Renal cortex interstitium (tissue), 11 donors: ENCODE results near the gene HOTAIR. TPM values are rescaled to one million over a fixed set of nuclear protein-coding genes. Genes with fewer than 3 reads are reported as not detected.

ENCODE experiments used
- DNase-seq, 11 donors: peaks; one replicate each; pipeline ENCODE4 v3.0.0-alpha.2; 2013; ENCODE audit warnings: low read depth in 9 of 11, low spot score in 4 of 11; ENCODE audit errors: extremely low read depth in 1 of 11
- polyA plus RNA-seq, 3 donors: library from polyadenylated mRNA; unstranded; fragments of 120-200 nt; gene quantifications; one replicate each; pipeline ENCODE4 v1.2.1, GENCODE V29; 2013; ENCODE audit not compliant: insufficient read length in 3 of 3

The HOTAIR gene
- polyA plus RNA-seq, 3 donors = 1.6 to 4.3 (median 3.0) TPM

DNA sequence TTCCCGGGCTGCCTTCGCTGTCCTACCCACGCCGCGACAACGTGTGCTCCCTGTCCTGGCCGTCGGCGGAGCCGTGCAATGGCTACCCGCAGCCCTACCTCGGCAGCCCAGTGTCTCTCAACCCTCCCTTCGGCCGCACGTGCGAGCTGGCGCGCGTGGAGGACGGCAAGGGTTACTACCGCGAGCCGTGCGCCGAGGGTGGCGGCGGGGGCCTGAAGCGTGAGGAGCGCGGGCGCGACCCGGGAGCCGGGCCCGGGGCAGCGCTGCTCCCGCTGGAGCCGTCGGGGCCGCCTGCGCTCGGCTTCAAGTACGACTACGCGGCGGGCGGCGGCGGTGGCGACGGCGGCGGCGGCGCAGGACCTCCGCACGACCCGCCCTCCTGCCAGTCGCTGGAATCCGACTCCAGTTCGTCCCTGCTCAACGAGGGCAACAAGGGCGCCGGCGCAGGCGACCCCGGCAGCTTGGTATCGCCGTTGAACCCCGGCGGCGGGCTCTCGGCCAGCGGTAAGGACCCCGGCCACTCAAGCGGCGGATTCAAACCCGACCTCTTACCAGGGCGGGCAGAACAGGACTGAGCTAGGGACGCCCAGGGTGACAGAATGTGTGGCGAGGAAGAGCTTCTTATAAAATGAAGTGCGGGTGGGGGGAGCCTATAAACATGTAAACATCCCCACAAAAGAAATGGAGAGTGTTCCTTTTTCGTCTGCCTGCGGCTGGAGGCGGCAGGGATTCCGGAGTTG lies 19.5 kb downstream of the HOTAIR start:
- DNase-seq = no peak

DNA sequence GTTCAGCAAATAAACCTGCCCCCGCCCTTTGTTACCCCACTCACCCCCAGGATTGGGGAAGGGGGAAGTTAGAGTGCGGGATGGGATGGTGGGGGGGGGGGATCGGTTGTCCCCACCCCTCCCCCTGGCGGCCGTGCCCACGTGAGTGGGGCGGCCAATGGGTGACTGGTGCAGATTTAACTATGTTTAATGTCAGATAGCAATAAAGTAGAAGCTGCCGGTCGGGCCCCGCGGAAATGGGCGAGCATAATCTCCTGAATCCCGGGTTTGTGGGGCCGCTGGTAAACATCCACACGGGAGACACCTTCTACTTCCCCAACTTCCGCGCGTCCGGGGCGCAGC lies 20.1 kb downstream of the HOTAIR start, which contains the start of gene HOXC12:
Gene HOXC12 (plus strand): TSS at position 210 of the 342 bp plus-strand sequence. CDS start 27 bp downstream, at position 237.
- no peak for DNase-seq

DNA sequence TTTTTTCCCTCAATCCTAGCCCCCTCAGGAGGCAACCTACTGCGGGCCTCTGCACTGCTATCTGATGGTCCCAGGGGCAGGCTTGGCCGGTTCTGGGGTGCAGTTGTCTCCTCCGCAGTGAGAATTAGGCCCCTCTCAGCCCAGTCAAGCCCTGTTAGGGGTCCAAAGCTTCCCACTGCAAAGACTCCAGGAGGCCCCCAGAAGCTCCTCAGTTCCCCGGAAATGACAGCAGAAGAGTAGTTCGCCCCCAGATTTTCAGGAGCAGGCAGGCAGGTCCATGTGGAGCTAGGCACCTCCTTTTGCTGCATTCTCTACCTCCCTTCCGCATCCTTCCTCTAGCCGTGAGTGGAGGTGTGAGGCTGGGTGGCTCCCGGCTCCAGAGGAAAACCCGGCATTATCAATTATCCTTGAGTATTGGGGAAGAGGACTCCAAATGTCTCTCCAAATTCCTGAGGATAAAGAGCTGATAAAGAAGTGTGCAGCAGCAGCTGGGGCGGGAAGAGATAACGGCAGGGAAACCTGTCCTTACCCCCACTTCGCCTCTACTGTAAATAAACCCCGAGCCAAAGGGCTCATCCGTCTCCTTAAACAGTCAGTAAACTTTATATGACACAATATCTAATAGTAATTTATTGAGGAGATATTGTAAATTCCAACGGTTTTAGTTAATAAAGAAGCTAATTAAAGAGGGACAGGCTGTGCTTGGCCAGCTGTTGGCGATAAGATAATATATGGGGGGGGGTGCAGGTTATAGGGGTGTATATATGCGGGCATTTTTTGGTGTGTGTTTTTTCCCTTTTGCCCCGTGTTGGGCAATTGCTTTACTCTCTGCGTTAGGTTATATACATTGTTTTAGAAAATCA lies 20.7 kb downstream of the HOTAIR start:
- no peak for DNase-seq

DNA sequence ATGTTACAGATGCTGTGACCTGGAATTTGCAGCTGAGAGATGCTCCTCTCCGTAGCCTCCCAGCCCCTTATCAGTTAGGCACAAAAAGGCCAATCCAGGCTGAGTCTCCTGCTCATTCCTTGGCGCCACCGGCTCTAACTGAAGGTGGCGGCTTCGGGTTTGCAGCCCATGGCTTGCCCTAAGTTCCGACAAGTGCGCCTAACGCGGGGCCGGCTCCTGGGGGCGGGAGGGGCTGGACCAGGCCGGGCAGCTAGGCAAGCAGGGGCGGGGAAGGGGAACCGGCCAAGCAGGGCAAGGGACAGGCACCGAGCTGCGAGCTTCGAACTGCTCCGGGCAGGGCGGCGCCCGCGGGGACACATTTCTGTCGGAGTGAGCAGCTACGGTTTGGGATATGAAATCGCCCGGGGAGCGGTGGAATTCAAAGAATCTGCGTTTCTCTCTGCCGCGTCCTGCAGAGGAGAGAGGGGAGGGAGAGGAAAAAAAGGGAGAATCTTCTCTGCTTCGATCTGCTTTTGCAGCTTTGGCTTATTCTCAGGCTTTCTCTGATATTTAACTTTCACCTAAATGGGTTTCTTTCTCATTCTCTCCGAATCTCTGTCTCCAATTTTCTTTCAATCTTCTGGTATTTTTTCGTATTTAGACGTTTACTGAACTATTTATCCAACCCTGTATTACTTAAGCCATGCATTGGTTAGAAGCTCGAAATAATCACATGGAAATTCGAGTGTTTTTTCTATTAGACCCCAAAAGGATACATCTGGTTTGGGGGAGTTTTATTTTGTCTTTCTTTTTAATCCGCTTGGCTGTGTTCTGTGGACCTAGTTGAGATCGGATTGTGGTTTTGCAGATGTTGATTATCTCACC lies 21.7 kb downstream of the HOTAIR start:
- no peak for DNase-seq

DNA sequence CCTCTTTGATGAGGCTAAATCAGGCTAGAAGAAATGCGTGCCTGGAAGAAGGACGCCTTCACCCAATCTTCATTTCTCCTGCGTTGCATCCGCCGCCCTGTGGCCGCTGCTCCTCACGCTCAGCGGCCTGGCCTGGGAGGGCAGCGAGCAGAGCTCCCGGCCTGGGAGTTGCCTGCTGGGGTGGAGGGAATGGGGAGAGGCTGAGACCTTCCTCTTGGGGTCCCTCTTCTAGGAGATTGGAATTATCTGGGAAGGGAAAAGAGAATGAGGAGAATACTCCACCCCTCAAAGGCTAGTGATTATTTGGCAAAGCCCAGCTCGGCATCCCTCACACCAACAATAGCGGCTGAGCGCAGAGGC lies 22.4 kb downstream of the HOTAIR start:
- DNase-seq = no peak

DNA sequence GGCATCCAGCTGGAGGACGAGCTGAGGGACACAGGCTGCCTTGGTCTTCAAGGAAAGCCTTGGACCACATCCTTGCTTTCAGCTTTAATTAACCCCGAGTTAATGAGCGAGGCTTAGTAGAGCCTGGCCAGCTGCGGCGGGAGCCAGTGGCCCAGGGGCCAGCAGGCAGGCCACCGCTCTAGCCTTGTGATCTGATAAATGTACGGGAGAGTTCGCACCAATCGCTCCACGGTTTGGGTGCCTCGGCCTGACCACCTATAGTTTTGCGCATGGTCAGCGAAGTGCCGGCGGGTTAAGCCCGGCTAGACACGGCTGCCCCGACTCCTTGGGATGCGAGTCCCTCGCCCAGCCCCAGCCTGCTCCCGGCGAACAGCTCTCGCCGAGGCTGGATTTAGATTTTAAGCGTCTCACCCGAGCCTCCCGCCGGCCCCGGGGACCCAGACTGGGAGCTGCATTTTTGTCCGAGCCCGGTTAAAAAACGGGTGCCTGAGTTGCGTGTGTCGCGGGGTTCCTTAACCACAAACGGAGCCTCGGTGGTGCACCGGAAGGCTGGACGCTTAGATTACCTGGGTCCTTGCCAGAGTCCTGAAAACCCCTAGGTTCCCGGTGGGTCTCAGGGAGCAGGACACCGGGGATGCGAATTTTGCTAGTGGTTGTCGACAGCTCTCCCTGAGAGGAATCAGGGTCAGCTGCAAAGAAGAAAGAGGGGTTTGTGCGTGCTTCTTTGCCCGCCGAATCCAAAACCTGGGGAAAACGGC lies 23.0 kb downstream of the HOTAIR start:
- DNase-seq = no peak

DNA sequence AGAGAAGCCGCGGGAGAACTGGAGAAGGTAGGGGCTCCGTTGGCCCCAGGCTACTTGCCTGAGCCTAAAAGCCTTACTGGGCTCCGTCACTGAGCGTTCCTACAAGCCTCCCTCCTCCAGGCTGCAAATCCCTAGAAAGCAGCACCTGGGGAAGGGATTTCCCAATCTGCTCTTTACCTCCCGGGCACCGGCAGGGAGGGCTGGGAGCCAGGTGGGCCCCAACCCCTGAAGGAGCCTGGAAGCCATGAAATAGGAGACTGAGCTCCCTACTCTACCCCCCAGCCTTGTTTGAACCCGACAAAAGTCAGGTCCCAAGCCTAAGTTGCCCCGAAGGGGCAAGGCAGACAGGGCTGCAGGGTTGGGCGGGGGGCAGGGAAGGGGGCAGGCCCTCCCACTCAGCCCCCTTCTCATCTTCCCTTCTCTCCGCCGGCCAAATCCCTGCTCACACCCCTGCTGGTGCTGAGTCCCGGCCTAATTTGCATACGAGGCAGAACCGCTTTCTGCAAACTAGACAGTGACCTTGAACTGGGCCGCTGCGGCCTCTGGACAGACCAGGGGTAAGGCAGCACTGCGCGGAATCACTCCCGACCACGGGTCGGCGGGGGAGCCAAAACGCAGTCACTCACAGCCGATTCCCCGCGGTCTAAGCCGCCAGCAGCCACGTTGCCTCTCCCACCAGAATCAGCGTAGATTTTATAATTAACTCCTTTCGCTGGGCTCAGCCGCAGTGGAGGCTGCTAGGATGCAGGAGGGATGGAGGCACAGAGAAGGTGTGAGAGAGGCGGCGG lies 23.8 kb downstream of the HOTAIR start:
- DNase-seq = no peak

DNA sequence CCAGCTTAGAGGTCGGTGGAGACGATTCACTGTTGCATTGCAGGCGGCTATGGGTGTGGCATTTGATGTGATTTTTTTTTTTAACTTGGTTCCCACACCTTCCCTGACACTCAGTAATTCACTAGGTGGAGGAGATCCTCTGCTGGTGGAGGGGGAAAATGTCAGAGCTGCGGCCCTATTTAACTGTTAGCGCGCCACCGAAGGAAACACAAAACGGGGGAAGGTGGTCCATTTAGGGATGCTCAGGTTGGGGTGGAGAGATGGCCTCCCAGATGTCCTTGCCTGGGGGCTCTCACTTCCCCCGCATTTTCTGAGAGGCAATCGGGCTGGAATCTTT lies 24.3 kb downstream of the HOTAIR start:
- no peak for DNase-seq

DNA sequence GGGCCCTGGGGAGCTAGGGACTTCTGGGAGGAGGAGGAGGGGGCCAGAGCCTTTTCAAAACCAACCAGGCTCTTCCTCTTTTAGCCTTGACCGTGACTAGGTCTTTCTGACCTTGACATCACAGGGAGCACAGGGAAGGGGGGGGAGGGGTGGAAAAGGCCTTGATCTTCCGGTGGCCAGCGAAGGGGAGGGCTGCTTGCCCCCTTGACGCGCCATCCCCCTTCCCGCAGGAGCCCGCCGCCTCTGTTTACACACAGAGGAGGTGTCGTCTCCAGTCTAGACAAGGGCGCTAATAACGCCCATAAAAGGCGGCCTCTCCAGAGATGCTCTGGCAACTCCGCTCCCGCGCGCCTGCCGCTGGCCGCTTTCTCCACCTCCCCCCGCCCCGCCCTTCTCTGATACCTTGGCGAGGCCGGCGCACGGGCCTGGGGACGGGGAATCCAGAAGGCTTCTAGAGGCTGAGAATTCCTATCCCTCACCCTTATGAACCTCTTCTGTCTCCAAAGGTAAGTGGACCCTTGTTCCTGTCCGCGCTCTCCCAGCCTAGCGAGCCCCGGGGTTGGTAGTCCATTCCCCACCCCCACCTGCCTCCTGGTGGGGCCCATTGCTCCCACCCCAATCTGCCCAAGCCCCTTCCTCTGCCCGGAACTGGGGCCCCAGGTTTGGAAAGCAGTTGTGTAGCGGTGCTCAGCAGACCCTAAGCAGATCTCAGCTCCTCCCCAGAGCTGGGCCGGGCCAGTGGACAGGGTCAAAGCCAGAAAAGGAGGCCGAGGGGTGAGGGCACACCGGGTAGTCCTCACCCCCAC lies 24.9 kb downstream of the HOTAIR start:
- DNase-seq = no peak

DNA sequence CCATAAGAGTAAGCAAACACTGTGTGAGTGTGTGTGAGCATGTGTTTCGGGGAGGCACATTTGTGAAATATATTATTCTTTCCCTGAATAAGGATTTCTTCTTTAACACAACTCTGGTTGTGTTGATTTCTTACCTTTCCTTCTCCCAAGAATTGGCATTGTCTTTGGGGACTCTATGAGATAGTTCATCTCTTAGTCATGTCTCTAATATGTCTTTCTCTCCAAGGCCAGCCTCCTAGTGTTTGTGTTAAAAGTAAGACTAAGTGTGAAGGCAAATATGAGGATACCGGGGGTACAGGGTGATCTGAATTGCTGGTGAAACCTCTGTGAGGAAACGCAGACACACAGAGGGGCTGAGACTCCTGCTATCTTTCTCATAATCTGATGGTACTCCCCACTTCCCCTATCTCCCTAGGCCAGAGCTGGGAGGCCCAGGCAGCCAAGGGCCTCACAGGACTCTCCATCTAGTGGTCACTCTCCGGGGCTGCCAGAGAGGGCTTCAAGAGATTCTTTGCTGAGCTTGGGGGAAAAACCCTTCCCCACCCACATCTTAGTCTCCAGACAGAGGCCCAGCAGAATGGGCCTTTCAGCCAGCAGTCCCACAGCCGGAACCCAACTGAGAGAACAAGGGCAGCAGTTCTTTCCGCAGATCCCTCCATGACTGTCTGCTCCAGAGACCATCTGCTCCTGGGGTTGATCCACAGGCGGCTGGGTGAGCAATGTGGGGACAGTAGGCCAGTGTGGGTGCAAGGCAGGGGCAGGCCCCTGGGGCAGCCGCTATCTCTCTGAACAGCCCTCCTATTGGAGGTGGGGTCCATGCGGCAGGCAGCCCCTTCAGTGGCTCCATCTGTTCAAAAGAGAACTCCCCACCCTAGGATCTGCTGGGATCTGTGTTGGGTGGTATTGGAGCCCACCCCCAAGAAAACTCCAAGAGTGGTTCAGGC lies 25.8 kb downstream of the HOTAIR start:
- DNase-seq = no peak

DNA sequence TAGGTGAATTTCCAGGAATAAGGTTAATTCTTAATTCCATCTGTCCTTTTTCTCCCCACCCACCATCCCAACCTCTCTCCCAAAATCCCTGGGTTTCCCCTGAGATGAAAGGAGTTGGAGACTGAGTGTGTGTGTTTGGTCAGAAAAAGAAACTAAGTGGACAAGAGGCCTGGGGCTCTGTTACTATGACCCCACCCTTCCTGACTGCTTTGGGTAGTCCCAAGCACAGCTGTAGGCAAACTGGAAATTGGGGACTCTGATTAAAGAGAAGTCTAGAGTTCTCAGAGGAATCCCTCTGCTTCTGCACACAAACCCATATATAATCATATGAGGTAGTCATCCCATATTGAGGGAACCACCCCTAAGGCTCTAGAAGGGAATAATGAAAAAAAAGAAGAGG lies 27.0 kb downstream of the HOTAIR start:
- no peak for DNase-seq

DNA sequence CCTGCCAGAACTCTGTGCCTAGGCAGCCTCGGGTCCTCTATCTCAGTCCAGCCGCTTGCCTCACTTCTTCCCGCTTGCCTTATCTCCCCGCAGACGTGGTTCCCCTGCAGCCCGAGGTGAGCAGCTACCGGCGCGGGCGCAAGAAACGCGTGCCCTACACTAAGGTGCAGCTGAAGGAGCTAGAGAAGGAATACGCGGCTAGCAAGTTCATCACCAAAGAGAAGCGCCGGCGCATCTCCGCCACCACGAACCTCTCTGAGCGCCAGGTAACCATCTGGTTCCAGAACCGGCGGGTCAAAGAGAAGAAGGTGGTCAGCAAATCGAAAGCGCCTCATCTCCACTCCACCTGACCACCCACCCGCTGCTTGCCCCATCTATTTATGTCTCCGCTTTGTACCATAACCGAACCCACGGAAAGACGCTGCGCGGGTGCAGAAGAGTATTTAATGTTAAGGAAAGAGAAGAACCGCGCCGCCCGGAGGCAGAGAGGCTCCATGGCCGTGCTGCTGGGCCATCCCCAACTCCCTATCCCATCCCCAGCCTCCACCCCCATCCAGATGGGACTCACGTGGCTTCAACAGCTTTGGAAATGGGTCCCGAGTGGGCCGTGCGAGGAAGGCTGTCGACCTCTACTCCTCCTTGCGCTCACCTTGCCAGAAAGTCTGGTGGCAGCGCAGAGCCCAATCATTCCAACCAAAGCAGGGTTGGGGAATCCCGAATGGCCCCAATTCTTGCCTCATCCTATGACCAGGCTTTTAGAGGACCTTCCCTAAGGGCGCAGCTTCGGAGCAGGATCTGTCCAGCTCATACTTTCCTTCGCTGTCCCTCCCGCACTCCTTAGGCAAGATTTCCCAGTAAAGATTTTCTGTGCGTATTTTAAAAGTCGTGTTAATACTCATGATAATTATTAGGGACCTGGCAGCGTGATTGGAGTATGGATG lies 29.6 kb downstream of the HOTAIR start:
- DNase-seq = no peak

DNA sequence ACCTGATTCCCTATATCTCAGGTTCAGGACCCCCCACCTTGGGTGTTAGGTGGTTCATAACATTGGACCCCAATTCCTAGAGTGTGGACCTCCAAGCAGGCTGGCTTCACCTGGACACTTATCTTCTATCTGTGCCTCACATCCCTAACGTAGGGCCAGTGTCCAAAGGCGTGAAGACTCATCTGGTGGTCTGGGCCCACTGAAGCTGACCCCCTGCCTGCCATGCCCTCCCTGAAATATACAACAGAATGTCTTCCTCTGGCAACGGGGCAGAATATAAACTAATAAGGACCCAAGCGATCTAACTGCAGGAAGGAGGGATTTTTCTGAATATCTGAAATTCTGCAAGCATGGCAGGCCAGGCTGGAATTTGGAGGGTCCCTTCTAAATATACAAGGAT lies 30.5 kb downstream of the HOTAIR start:
- no peak for DNase-seq

DNA sequence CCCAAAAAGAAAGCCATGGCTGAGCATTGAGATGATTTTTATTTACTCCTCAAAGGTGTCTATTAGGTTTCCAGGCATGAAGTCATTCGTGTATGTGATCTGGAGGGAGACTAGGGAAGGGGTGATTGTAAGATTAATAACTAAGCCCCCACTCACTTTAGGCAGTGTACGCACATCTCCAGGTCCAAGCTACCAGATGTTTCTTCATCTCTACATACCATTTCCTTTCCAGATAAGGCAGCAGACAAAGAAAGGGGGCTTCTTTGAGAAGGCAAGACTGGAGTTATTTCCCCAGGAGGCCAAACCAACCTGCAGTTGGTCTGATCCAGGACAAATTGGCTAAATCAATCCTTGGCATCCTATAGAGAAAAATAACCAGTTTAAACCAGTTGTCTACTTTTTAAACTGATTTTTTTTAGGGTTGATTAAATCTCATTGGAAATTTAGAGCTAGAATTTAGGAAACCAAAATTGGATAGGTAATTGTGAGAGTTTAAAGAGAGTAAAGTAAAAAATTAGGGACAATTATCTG lies 32.2 kb downstream of the HOTAIR start:
- no peak for DNase-seq

DNA sequence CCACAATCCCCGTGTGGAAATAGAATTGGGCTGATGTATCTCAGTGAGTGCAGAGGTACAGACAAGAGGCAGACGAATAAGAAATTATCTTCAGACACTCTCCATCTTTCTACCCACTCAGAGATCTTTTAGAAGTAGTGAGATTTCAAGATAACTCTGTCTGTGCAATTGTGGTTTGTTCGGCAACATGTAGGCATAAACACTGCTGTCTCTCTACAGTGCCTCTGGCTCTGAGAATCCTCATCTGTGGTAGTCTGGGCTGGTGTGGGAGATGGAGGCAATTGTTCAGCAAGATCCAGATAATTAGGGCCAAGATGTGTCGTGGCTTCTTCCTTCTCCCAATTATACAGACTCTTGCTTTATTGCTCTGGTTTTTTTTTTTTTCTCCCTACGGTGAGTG lies 33.0 kb downstream of the HOTAIR start:
- no peak for DNase-seq
